T1000 (cell line): ENCODE data around the gene PDHB.

ENCODE experiments used
- DNase-seq: peaks from one replicate; lab custom pipeline; 2025; ENCODE audit warnings: mixed read lengths; lab: John Stamatoyannopoulos, UW

Gene PDHB

GRCh38 chr3:58398669-58399333 is 34.8 kb downstream of the PDHB start:
- no peak for DNase-seq

GRCh38 chr3:58394339-58394738 is 39.3 kb downstream of the PDHB start:
- no peak for DNase-seq

- no peak for DNase-seq
Measured at GRCh38 chr3:58392181-58392580, 41.5 kb downstream of the PDHB start.

- DNase-seq: no peak
Measured at GRCh38 chr3:58391156-58391865, 42.3 kb downstream of the PDHB start.

GRCh38 chr3:58388550-58389091 is 45.0 kb downstream of the PDHB start:
- no peak for DNase-seq

- no peak for DNase-seq
Measured at GRCh38 chr3:58387650-58388546, 45.7 kb downstream of the PDHB start.

- no peak for DNase-seq
Measured at GRCh38 chr3:58386626-58387365, 46.8 kb downstream of the PDHB start.

GRCh38 chr3:58384381-58385090 is 49.1 kb downstream of the PDHB start:
- DNase-seq: no peak

GRCh38 chr3:58383904-58384303 is 49.7 kb downstream of the PDHB start:
- peak; percentile 77 for DNase-seq

- no peak for DNase-seq
Measured at GRCh38 chr3:58383476-58383875, 50.2 kb downstream of the PDHB start.

- no peak for DNase-seq
Measured at GRCh38 chr3:58379351-58380073, 54.1 kb downstream of the PDHB start.

- no peak for DNase-seq
Measured at GRCh38 chr3:58377750-58378149, 55.9 kb downstream of the PDHB start.
